IPS-NIHi7 (cell line): ENCODE results near the gene BET1.

Experiments used
- DNase-seq: peaks from one replicate; pipeline ENCODE4 v3.0.0; 2012; ENCODE audit warnings: mixed read lengths; ENCODE audit errors: extremely low spot score

The BET1 gene

GRCh38 chr7:94012746-94013145 lies 8.6 kb upstream of the BET1 start:
- peak; percentile 26 for DNase-seq

DNA sequence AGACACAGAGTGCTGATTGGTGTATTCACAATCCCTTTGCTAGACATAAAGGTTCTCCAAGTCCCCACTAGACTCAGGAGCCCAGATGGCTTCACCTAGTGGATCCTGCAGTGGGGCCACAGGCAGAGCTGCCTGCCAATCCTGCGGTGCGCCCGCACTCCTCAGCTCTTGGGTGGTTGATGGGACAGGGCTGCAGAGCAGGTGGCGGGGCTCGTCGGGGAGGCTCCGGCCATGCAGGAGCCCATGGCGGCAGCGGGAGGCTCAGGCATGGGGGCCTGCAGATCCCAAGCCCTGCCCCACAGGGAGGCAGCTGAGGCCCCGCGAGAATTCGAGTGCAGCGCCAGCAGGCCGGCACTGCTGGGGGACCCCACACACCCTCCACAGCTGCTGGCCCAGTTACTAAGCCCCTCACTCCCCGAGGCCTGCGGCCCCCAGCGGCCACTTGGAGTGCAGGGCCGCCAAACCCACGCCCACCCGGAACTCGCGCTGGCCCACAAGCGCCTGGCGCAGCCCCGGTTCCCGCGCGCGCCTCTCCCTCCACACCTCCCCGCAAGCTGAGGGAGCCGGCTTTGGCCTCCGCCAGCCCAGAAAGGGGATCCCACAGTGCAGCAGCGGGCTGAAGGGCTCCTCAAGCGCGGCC lies 7.7 kb upstream of the BET1 start:
- DNase-seq = no peak

DNA sequence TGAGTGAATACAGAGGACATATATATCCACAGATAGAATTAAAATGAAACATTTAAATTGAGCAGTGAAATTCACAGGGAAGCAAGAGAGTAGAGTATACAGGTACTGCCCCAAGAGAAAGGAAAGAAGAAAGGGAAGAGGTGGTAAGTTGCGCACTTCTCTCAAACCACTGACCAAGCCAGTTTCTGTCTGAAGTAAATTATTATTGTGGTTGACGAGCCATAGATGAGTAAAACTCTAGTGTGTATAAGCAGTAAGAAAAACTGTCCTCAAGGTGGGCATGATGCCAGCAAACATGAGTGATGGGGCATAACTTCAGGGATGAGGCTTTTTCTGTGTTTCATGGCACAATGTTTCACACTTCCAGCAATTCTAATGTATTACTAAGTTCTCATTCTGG lies 4.4 kb upstream of the BET1 start:
- no peak for DNase-seq

DNA sequence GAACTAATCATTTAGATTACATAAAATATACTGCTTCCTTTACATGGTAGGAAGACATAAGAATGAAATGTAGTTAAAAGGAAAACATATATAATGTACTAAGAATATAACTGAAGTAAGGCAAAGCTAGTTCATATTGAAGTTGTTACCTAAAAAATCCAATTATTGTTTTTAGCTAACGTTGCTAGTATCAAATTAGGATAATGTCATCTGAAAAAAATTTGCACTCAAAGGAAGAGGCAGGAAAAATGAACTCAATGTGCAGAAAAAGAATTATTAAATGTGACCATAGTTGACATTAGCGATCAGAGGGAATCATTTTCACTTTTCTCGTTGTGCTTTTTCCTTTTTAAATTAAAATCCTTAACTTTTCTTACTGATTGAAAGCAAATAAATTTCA lies 1.6 kb upstream of the BET1 start:
- no peak for DNase-seq

DNA sequence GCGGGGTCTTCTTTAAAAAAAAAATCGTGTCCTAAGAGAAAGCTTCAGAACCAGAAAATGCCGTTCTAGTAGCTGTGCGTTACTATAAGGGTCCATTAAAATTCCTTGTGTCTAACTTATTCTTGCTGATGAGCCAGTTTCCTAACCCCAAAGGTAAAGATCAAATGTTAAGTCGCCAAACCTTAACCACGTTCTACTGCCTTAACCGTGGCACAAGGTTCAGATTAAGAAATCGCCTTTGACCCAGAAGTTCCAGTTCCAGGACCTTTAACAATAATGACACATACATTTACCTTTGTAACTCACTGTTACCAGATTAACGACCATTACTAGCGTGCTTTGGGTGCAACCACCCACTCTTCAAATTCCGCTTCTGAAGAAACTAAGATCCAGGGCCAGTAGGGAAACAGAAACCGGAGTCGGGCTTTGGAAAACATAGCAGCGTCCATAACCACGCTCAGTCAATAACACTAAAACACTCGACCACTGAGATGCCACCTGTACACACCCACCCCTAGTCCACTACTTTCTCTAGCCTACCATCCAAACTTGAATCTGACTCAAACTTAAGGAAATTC lies 620 bp downstream of the BET1 start:
- peak; percentile 15 for DNase-seq

- no peak for DNase-seq
These were observed 2.8 kb downstream of the BET1 start for GRCh38 chr7:94001396-94001795.

- DNase-seq = no peak
These were observed 6.3 kb downstream of the BET1 start for GRCh38 chr7:93997868-93998267.

- no peak for DNase-seq
These were observed 11.6 kb downstream of the BET1 start for GRCh38 chr7:93992421-93993110.

DNA sequence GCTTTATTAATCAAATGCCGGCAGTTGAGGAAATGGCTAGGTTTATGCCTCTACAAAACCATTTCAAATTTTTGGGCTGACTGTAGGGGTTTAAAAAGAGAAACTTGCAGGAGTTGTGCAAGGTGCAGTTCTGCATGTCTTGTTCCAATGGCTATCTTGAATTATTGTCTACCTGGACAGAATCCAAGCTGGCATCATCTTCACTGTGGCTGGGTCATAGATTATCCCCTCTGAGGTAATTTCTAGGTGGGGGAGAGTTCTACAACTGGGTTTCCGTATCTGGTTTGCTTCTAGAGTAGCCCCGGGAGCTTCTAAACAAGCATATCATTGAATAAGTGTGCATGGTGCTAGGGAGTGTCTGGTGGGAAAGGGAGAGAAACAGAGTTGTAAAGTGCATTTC lies 16.9 kb downstream of the BET1 start:
- DNase-seq = no peak

DNA sequence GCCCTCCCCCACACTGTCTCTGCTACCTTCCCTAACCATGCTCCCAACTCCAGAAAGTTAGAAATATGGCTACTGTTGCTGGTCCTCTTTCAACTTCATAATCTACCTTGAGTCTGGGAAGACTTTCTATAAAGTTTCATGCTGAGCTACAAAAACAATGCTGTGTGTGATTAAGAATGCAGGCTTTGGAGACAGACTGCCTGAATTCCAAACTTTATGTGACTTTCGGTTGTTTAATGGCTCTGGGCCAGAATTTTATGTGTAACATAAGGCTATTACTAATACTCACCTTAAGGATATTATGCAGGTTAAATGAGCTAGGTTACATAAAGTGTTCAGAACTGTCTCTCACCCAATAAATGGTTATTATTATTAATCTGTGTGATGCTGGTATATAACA lies 19.1 kb downstream of the BET1 start:
- no peak for DNase-seq

GRCh38 chr7:93984024-93984423 lies 20.1 kb downstream of the BET1 start:
- no peak for DNase-seq

DNA sequence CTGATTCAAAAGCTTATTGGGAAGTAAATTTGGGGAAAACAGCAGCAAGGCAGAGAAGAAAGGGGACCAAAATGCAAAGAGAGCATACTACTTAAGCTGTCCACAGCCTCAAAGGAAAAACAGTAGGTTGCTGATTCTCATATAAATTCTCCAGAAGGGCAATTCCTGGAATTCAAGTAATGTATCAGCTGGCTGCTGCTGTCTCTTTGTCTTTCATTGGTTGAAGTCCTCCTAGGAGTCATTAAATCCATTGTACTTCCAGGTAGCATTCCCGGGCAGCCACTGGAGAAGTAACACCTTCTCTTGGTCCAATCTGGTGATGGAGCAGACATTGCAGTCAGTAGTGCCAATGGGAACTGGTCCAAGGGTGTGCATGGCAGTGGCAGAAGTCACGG lies 22.7 kb downstream of the BET1 start:
- peak; percentile 24 for DNase-seq

DNA sequence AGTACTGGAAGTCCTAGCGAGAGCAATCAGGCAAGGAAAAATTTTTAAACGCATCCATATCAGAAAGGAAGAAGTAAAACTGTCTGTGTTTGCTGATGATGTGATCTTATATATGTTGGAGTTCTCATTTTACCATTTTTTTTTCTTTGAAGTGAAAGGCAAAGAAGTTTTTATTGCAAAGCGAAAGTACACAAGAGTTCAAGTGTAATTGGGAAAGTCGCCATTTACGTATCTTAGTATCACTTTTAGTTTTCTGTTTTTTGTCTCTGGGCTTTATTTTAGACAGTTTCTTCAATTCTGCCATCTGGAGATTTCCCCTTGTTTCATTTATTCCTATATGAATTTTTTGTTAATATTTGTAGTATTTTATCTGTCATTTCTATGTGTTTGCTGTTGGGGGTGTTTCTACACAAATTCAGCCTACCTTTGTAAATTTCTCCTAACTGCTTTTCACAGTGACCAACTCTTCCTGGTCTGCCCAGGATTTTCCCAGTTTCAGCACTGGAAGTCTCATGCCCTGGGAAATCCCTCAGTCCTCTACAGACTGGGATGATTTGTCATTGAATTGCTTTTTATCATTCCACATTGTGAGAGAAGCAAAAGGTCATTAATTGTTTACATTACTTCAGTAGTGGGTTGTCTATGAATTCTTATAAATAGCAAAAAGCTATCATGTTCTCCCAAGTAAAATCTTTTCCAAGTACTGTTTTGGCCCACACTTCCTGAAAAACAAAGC lies 23.2 kb downstream of the BET1 start:
- DNase-seq = no peak

DNA sequence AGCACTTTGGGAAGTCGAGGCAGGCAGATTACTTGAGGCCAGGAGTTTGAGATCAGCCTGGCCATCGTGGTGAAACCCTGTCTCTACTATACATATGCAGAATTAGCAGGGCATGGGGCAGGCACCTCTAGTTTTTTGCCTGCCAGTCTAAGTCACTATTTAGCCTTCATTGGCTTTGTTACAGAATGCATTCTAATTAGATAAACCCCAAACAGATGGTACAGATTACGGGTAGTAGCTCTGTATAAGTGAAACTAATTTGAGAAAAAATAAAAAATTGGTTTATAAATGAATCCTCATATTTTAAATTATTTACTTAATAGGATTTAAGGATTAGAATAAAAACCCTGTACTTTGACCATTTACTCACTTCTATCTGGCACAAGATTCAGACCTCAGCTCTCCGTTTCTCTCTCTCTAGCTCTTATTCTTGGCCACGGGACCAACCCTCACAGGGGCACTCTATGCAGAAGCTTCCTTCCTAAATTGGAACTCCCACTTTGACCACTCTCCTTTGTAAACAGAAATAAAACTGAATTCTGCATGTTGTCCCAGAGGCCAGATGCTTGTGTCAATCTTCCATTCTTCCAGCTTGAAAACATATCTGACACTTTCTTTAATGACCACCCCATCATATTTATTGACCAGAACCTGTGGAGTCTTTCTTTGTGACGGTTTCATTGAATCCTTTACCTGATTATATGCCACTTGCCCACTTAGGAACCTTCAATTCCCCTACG lies 26.8 kb downstream of the BET1 start:
- no peak for DNase-seq

- DNase-seq = no peak
These were observed 31.0 kb downstream of the BET1 start for GRCh38 chr7:93973134-93973533.

DNA sequence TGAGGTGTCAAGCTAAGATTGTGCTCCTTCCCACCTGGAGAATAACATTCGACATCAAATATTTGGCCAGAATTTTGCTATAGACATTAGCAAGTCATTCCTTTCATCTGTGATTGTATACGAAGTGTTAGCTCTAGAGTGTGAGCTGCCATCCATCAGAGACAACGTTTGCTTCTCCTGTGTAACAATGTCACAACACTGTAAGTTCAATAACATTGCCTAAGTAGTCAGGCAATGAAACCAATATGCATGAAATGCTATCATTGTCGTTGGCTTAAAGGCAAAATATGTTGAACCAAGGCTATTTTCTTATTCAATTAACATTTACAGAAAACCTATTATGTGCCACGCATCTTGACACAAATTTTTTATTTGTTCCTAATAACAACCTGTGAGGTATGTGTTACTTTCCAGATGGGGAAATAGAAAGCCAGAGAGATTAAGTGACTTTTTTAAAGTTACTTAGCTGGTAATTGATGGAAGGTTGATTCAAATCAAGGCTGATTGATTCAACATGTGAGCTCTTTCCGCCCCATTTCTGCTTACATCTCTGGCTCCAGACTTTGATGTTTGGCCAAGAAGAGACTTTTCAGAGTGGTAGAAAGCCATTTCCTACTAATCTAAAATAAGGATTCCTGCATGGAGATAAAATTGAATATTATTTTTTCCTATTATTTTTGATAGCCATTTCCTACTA lies 32.0 kb downstream of the BET1 start:
- no peak for DNase-seq

DNA sequence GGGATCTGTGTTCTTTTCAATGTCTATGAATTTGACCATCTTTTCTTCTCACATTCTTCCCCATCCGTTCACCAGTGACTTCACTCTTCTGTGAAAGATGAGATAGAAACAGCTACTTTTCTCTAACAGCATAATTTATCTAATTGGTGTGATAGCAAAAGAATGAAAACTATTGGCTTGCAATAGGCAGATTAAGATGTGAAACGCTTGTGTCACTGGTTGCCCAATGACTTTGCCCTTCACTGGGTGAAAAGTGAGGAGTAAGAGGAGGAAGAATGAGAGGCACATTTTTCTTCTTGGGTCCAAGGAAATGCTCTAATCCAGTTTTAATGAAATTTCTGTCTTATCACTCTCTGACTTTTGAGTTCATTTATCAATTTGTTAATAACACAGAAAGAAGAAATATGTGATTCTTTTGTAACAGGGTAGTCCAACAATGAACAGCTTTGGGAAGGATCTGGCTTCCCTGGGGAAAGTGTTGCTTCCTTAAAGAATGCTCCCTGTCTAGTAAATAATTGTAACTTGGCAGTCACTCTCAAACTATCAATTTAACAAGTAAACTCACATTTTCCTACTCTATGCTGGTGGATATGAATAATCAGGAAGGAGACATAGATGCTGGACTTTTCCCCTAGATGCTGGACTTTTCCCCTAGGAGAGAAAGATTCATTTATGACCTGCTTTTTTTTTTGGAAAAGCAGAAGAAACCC lies 35.1 kb downstream of the BET1 start:
- no peak for DNase-seq

GRCh38 chr7:93964813-93965212 lies 39.3 kb downstream of the BET1 start:
- DNase-seq = no peak

DNA sequence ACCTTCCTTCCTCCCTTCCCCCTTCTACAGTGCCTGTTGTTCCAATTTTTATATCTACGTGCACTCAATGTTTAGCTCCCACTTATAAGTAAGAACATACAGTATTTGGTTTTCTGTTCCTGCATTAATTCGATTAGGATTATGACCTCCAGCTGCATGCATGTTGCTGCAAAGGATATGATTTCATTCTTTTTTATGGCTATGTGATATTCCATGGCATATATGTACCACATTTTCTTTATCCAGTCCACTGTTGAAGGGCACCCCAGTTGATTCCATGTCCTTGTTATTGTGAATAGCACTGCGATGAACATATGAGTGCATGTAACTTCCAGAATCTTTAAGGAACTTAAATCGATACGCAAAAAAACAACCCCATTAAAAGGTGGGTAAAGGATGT lies 39.9 kb downstream of the BET1 start:
- no peak for DNase-seq

DNA sequence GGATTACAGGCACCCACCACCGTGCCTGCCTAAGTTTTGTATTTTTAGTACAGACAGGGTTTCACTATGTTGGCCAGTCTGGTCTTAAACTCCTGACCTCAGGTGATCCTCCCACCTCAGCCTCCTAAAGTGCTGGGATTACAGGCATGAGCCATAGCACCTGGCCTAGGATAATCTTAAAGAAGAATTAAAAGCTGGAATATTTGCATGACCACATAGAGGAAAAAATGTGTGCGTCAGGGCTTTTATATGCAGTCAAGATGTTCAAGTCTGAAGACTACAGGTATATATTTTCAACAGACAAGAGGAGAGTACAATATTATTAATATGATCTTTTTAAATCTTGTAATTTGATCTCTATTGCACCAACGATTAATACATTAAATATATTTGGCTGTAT lies 43.2 kb downstream of the BET1 start:
- DNase-seq = no peak

GRCh38 chr7:93958651-93959050 lies 45.5 kb downstream of the BET1 start:
- DNase-seq = no peak
